OCI-M1 (cell line): ENCODE results near the gene CTBP1.
"Not testable (repeated sequence)": the region's sequence is repeated elsewhere in the genome, so short reads cannot be mapped to it uniquely, and the experiment has no call there.

Experiments
- DNase-seq: peaks from one replicate; lab custom pipeline; 2025; lab: John Stamatoyannopoulos, UW

Gene CTBP1

DNA sequence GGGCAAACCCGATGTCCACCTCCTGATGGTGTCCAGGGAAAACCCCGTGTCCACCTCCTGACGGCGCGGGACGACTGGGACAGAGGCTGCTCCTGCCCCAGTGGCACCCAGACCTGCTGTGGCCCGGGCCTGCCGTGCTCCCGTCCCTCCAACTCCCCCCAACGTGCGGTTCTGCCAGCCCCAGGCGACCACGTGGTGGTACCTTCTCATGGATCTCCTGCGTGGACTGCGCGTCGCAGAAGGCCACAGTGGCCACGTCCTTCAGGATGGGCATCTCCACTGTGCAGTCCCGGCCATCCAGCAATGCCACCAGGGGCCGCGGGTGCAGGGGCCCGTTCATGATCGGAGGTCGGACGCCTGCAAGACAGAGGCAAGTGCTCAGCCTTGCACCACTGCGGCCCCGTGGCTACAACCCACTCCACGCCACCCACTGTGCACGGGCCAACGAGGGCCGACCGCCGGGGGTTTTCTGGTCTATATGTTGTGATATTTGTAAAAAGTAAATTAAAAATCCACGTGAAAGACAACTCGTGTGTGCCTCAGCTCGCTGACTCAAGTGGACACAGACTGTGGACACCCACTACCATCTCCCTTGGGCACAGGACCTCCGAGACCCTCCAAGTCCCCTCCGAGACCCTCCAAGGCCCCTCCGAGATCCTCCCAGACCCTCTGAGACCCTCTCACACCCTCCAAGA, 10.8 kb downstream of the CTBP1 start:
- no peak for DNase-seq

DNA sequence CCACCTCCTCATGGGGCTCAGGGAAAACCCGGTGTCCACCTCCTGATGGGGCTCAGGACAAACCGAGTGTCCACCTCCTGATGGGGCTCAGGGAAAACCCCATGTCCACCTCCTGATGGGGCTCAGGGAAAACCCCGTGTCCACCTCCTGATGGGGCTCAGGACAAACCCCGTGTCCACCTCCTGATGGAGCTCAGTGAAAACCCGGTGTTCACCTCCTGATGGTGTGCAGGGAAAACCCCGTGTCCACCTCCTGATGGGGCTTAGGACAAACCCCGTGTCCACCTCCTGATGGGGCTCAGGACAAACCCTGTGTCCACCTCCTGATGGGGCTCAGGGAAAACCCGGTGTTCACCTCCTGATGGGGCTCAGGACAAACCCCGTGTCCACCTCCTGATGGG, 11.7 kb downstream of the CTBP1 start:
- DNase-seq, result not testable (repeated sequence)

- not testable (repeated sequence) for DNase-seq
Observed at GRCh38 chr4:1236836-1237235, 12.1 kb downstream of the CTBP1 start.

DNA sequence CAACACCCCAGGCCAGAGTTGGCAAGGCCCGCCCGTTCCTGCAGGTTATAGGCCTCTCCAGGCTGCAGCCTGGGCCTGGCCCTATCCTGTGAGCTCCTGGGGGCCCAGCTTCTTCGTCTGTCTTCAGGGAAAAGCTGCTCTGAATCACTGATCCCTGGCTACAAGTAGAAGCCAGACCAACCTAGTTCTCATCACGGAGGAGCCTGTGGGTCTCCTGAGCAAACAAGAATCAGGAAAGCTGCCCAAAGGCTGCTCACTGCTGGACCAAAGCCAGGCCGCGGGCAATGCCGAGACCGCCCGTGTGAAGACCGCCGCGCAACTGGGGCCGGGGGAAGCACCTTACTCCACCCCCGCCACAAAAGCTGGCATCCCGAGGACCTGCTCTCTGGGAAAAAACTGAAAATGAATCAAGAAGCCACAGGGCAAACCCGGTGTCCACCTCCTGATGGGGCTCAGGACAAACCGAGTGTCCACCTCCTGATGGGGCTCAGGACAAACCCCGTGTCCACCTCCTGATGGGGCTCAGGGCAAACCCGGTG, 12.8 kb downstream of the CTBP1 start:
- no peak for DNase-seq

GRCh38 chr4:1235381-1236102, 13.4 kb downstream of the CTBP1 start:
- no peak for DNase-seq

DNA sequence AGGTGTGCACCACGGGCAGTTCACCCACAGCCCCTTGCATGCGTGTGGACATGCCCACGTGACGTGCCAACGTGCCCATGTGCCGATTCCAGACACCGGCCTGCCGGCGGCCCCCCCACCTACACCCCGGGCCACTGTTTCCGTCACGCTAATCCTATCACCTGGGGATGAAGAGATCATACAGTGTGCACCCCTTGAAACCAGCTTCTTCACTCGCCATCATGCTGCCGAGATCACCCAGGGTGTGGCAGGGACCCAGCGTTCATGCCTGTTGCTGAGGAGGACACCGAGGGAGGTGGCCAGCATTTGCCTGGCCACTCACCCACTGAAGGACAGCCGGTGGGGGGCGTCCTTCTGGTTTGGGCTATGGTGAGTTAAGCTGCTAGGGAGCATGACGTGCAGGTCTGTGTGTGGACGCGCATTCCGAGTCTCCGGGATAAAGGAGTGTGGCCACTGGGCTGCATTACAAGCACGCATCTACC, 14.1 kb downstream of the CTBP1 start:
- no peak for DNase-seq

DNA sequence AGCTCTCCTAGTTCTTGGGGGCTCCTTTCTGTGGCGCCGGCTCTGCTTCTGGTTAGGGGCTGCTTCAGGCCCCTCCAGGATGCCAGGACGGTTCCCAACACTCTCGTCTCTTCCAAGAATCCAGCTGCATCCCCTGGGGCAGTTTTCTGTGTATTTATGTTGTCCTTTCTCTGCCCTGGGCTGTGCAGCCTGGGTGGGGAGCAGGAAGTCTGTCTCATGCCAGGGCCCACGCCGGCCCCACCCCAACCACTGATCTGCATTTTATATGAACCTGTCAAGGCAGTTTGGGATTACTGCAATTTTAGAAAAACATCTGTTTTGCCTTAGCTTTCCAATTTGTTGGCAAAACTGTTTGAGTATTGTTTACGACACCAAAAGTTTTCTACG, 14.6 kb downstream of the CTBP1 start:
- no peak for DNase-seq

GRCh38 chr4:1233641-1234308, 15.2 kb downstream of the CTBP1 start:
- no peak for DNase-seq

DNA sequence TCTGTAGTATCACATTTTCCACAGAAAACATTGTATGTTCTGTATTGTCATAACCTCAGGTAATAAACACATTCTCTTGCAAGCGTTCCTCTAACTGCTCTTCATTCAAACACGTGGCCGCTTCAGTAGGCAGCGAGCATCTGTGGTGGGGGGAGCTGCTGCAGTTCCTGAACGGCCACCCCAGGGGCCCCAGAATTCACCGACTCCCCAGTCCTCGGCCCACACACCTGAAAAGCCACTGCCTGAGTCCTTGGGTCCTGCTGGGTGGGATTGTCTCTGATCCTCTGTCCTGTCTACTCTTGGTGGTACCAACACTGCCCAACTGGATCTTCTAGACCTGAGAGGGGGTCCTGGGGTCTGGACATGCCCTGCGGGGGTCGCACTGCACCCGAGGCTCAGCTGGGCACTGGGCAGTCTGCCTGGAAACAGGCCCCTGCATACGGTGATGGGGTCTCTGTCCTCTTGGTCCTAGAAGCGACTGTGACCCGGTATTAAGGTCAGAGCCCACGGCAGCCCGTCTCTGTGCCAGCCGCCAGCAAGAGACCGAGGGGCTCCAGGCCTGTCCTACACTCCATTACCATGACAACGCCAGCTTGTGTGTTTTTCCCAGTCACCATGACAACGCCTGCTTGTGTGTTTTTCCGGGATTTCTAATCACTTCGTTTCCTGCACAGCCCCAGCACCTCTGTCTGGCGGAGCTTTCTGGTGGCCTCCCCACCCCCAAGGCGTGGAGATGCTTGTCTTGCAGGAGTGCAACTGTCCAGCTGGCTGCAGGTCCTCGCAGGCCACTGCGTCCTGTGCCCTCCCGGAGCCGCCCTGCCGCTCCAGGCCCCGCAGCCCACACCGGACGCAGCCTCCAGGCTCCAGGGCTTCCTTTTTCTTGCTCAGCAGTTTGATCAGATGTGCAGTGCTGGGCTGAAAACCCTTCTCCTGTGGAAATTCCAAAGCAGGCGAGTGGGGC, 16.0 kb downstream of the CTBP1 start:
- DNase-seq, result no peak

DNA sequence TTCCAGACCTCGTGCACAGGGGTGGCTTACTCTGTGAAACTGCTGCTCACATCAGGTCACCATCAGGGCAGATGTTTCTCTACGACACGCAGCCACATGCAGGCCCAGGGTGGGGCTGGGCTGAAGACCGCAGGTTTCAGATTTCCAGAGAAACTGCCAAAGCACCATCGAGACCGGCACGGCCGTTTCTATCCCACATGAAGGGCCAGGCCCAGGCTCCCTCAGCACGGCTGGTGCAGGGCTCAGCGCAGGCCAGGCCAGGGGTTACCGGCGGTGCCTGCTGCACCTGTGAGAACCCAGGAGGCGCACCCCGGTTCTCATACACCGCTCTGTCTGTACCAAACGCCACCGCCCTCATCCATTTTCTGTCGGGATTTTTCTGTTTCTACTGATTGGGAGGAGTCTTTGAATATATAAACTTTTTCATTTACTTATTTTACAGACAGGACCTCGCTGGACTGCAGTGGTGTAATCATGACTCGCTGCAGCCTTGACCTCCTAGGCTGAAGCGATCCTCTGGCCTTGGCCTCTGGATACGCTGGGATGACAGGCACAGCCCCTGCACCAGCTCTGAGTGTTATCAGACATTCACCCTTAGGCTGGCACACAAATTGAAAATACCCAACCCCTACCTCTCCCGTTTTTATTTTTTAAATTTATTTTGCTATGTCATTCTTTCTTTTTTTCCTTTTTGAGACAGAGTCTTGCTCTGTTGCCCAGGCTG, 17.1 kb downstream of the CTBP1 start:
- DNase-seq, result no peak

- DNase-seq, result no peak
Observed at GRCh38 chr4:1230971-1231636, 17.8 kb downstream of the CTBP1 start.

DNA sequence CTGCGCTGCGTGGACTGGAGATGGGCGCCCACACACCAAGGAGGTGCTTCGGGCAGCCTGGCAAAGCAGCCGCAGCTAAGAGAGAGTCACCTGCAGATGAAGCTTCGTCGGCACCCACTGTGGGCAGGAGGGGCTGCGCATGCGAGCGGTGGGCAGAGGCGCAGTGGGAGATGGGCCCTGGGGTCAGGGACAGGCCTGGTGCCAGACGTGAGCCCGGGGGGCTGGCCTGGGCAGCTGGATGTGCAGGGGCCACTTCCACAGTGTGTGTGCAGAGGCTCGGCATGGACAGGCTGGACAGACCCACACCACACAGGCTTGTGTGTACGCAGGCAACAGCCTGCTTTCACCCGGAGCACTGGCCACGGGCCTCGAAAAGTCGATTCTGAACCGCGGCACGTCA, 18.6 kb downstream of the CTBP1 start:
- no peak for DNase-seq

GRCh38 chr4:1229117-1229849, 19.6 kb downstream of the CTBP1 start:
- DNase-seq, result no peak

- DNase-seq, result no peak
Observed at GRCh38 chr4:1227816-1228215, 21.1 kb downstream of the CTBP1 start.

DNA sequence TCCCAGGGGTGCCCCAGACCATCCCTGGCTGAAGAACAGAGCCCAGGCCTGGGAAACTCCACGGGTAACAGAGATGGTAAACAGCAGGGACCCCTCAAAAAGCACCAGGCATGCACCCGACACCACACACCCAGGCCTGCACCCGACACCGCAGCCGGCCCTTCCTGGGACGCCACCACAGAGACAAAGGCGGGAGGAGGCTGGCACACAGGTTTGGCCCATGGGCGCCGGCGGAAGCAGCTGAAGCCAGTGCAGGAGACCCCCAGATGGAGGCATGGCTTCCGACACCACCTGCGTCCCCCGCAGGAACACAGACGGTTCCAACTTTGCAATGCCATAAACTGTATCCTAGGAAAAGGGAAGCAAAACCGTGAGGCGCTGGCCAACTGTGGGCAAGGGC, 22.3 kb downstream of the CTBP1 start:
- DNase-seq, result no peak

DNA sequence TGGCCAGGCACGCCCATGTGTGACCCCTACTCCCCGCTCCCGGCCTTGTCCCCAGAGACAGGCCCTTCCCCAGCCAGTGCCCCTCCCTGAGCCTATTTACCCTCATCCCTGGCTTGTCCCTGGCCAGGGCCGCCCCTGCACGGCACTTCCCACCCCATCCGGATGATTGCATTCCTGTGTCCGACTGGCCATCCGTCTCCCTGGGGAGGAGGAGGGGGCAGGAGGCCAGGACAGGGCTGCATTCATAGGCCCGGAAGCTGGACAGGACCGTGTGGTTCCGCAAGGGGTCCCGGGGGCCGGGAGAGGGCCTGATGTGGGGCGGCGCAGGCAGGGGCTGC, 22.8 kb downstream of the CTBP1 start:
- no peak for DNase-seq

GRCh38 chr4:1225272-1226143, 23.4 kb downstream of the CTBP1 start:
- DNase-seq, result no peak

- DNase-seq, result no peak
Observed at GRCh38 chr4:1223841-1224809, 24.8 kb downstream of the CTBP1 start.
